ENCODE data around the gene SERHL2.
"Not testable (repeated sequence)": the region's sequence is repeated elsewhere in the genome, so short reads cannot be mapped to it uniquely, and the experiment has no call there.

The SERHL2 gene

GRCh38 chr22:42574046-42574445 is 20.3 kb downstream of the SERHL2 start:
- DNase-seq (ENCODE audit: low read depth), result not testable (repeated sequence)

GRCh38 chr22:42574468-42574867 is 20.7 kb downstream of the SERHL2 start:
- DNase-seq (ENCODE audit: low read depth), result not testable (repeated sequence)

- not testable (repeated sequence) for DNase-seq (ENCODE audit: low read depth)
Measured at GRCh38 chr22:42575996-42576574, 22.3 kb downstream of the SERHL2 start.

GRCh38 chr22:42577141-42577540 is 23.4 kb downstream of the SERHL2 start:
- not testable (repeated sequence) for DNase-seq (ENCODE audit: low read depth)

GRCh38 chr22:42577623-42578240 is 24.0 kb downstream of the SERHL2 start:
- DNase-seq (ENCODE audit: low read depth), result no peak

- not testable (repeated sequence) for DNase-seq (ENCODE audit: low read depth)
Measured at GRCh38 chr22:42580040-42580439, 26.3 kb downstream of the SERHL2 start.

GRCh38 chr22:42581194-42581761 is 27.5 kb downstream of the SERHL2 start:
- not testable (repeated sequence) for DNase-seq (ENCODE audit: low read depth)

GRCh38 chr22:42581762-42582716 is 28.3 kb downstream of the SERHL2 start:
- DNase-seq (ENCODE audit: low read depth), result peak; percentile 14

GRCh38 chr22:42582987-42583386 is 29.2 kb downstream of the SERHL2 start:
- DNase-seq (ENCODE audit: low read depth), result no peak

GRCh38 chr22:42584364-42584940 is 30.7 kb downstream of the SERHL2 start:
- no peak for DNase-seq (ENCODE audit: low read depth)

- DNase-seq (ENCODE audit: low read depth), result no peak
Measured at GRCh38 chr22:42585096-42585495, 31.3 kb downstream of the SERHL2 start.

- DNase-seq (ENCODE audit: low read depth), result no peak
Measured at GRCh38 chr22:42586381-42586780, 32.6 kb downstream of the SERHL2 start.

GRCh38 chr22:42587588-42588175 is 33.9 kb downstream of the SERHL2 start:
- DNase-seq (ENCODE audit: low read depth), result no peak

- DNase-seq (ENCODE audit: low read depth), result no peak
Measured at GRCh38 chr22:42591987-42592386, 38.2 kb downstream of the SERHL2 start.

GRCh38 chr22:42595434-42595833 is 41.7 kb downstream of the SERHL2 start:
- DNase-seq (ENCODE audit: low read depth), result no peak

GRCh38 chr22:42596336-42596735 is 42.6 kb downstream of the SERHL2 start:
- no peak for DNase-seq (ENCODE audit: low read depth)

- DNase-seq (ENCODE audit: low read depth), result no peak
Measured at GRCh38 chr22:42596863-42597530, 43.2 kb downstream of the SERHL2 start.

- DNase-seq (ENCODE audit: low read depth), result no peak
Measured at GRCh38 chr22:42601879-42602465, 48.2 kb downstream of the SERHL2 start.

- DNase-seq (ENCODE audit: low read depth), result no peak
Measured at GRCh38 chr22:42602470-42602869, 48.7 kb downstream of the SERHL2 start.

- no peak for DNase-seq (ENCODE audit: low read depth)
Measured at GRCh38 chr22:42603427-42603826, 49.7 kb downstream of the SERHL2 start.

- no peak for DNase-seq (ENCODE audit: low read depth)
Measured at GRCh38 chr22:42604403-42604802, 50.6 kb downstream of the SERHL2 start.
